ENCODE results near the gene ANKMY1.
A peak's percentile ranks its signal among the peaks of the same experiment; 100 is the strongest.

ANKMY1 gene

DNA sequence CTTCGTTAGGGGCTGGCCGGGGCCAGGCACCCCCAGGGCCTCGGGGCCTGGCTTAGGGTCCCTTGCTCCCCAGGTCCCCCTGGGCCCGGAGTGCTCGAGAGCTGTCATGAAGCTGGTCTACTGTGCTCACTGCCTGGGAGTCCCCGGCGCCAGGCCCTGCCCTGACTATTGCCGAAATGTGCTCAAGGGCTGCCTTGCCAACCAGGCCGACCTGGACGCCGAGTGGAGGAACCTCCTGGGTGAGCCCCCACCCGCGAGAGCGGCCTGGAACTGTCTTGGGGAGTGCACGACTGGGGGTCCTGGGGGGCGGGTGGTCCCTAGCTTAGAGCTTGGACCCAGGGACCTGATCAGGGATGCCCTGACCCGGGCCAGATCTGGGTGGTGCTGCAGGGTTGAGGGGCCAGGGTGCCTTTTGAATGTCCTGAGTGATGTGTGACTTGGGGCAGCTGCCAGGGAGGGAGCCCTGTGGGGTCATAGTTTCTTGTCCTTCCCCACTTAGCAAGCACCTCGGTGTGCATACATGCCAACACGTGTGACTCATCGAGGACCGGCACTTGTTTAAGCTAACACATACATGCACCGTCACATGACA is 94.4 kb downstream of the ANKMY1 start:
- H3K4me1 ChIP-seq (ENCODE audit: control insufficient read depth, insufficient read depth, low read length), result peaks cover 20% of the 10 kb centered on the region
- no peaks in the 10 kb centered on the region for H3K9me3 ChIP-seq (ENCODE audit: control insufficient read depth, low read length)
- no peak overlapping the region for H3K27ac ChIP-seq (ENCODE audit: insufficient read depth, low read depth, low read length, poor library complexity, severe bottlenecking)
- H3K36me3 ChIP-seq (ENCODE audit: control insufficient read depth, insufficient read depth, low read length), result peaks cover 11% of the 10 kb centered on the region
- WGBS, 2 experiments, result 91 to 92% methylated on average over 22 of the region's 22 CpGs
- no peak overlapping the region for H3K4me3 ChIP-seq (ENCODE audit: insufficient read depth, low read depth, low read length)
- no peaks in the 10 kb centered on the region for H3K27me3 ChIP-seq (ENCODE audit: control insufficient read depth, insufficient read depth, low read length, poor library complexity, severe bottlenecking)

GRCh38 chr2:240462707-240463273 is 95.0 kb downstream of the ANKMY1 start:
- Histone ChIP-seq H3K9me3 (ENCODE audit: control insufficient read depth, low read length) (no peaks in the 10 kb centered on the region), H3K27ac (ENCODE audit: insufficient read depth, low read depth, low read length, poor library complexity, severe bottlenecking) (no peak overlapping the region)
- 95% methylated on average over 16 of the region's 16 CpGs for WGBS, 2 experiments

DNA sequence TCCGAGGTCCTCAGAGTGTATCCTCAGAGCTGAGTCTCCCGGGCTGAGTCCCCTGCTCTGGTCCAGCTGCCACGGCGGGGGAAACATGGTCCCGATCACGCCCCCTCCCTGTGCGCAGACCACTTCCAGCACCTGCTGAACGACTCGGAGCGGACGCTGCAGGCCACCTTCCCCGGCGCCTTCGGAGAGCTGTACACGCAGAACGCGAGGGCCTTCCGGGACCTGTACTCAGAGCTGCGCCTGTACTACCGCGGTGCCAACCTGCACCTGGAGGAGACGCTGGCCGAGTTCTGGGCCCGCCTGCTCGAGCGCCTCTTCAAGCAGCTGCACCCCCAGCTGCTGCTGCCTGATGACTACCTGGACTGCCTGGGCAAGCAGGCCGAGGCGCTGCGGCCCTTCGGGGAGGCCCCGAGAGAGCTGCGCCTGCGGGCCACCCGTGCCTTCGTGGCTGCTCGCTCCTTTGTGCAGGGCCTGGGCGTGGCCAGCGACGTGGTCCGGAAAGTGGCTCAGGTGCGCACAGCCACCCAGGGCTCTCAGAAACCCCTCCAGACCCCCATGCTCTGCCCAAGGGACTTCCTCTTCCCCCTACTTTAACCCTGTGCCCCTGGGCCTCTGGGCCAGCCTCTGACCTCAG is 95.6 kb downstream of the ANKMY1 start:
- Histone ChIP-seq H3K27ac (ENCODE audit: insufficient read depth, low read depth, low read length, poor library complexity, severe bottlenecking) (no peak overlapping the region), H3K27me3 (ENCODE audit: control insufficient read depth, insufficient read depth, low read length, poor library complexity, severe bottlenecking) (no peaks in the 10 kb centered on the region), H3K4me1 (ENCODE audit: control insufficient read depth, insufficient read depth, low read length) (peaks cover 31% of the 10 kb centered on the region), H3K4me3 (ENCODE audit: insufficient read depth, low read depth, low read length) (no peak overlapping the region), H3K36me3 (ENCODE audit: control insufficient read depth, insufficient read depth, low read length) (peaks cover 11% of the 10 kb centered on the region), H3K9me3 (ENCODE audit: control insufficient read depth, low read length) (no peaks in the 10 kb centered on the region)
- 95 to 97% methylated on average over 41 of the region's 41 CpGs for WGBS, 2 experiments

More at GRCh38 chr2:240462707-240463273, 95.0 kb downstream of the ANKMY1 start:
- no peak overlapping the region for H3K4me3 ChIP-seq (ENCODE audit: insufficient read depth, low read depth, low read length)
- H3K4me1 ChIP-seq (ENCODE audit: control insufficient read depth, insufficient read depth, low read length), result peaks cover 25% of the 10 kb centered on the region
- no peaks in the 10 kb centered on the region for H3K27me3 ChIP-seq (ENCODE audit: control insufficient read depth, insufficient read depth, low read length, poor library complexity, severe bottlenecking)
- H3K36me3 ChIP-seq (ENCODE audit: control insufficient read depth, insufficient read depth, low read length), result peaks cover 11% of the 10 kb centered on the region

- WGBS, 2 experiments, result 94 to 95% methylated on average over 17 of the region's 17 CpGs
- Histone ChIP-seq H3K9me3 (ENCODE audit: control insufficient read depth, low read length) (no peaks in the 10 kb centered on the region), H3K27ac (ENCODE audit: insufficient read depth, low read depth, low read length, poor library complexity, severe bottlenecking) (no peak overlapping the region), H3K4me3 (ENCODE audit: insufficient read depth, low read depth, low read length) (no peak overlapping the region), H3K4me1 (ENCODE audit: control insufficient read depth, insufficient read depth, low read length) (peaks cover 36% of the 10 kb centered on the region), H3K36me3 (ENCODE audit: control insufficient read depth, insufficient read depth, low read length) (peaks cover 11% of the 10 kb centered on the region), H3K27me3 (ENCODE audit: control insufficient read depth, insufficient read depth, low read length, poor library complexity, severe bottlenecking) (peaks cover 2% of the 10 kb centered on the region)
These were observed 96.2 kb downstream of the ANKMY1 start for GRCh38 chr2:240461471-240462072.

- H3K4me1 ChIP-seq (ENCODE audit: control insufficient read depth, insufficient read depth, low read length), result peaks cover 43% of the 10 kb centered on the region
- 91 to 94% methylated on average over 16 of the region's 16 CpGs for WGBS, 2 experiments
- no peaks in the 10 kb centered on the region for H3K9me3 ChIP-seq (ENCODE audit: control insufficient read depth, low read length)
These were observed 96.9 kb downstream of the ANKMY1 start for GRCh38 chr2:240460781-240461431.

DNA sequence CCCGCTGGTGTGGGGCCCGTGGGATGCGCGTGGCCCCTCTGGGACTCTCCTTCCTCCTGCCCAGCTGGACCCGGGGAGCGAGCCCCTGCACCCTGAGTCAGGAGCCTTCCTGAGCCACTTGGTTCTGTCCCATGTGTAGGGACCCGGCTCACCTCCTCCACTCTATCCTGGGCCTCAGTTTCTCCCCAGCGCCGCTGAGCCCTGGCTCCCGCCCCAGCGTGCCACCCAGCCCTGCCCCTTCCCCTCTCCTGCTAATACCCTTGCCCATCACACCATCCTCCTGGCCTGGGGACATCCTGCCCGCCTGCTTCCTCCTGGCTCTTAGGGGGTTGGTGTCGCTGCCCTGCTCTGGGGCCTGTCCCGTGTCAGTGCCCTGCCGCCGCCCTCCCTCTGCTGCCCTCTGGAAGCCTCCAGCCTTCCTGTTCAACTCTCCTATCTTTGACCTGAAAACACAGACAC is 97.5 kb downstream of the ANKMY1 start:
- Histone ChIP-seq H3K36me3 (ENCODE audit: control insufficient read depth, insufficient read depth, low read length) (peaks cover 11% of the 10 kb centered on the region), H3K27ac (ENCODE audit: insufficient read depth, low read depth, low read length, poor library complexity, severe bottlenecking) (peak overlapping the region; percentile 36), H3K4me1 (ENCODE audit: control insufficient read depth, insufficient read depth, low read length) (peaks cover 49% of the 10 kb centered on the region), H3K27me3 (ENCODE audit: control insufficient read depth, insufficient read depth, low read length, poor library complexity, severe bottlenecking) (peaks cover 15% of the 10 kb centered on the region), H3K9me3 (ENCODE audit: control insufficient read depth, low read length) (no peaks in the 10 kb centered on the region), H3K4me3 (ENCODE audit: insufficient read depth, low read depth, low read length) (no peak overlapping the region)
- WGBS, 2 experiments, result 93 to 94% methylated on average over 16 of the region's 16 CpGs

More at GRCh38 chr2:240460781-240461431, 96.9 kb downstream of the ANKMY1 start:
- H3K27me3 ChIP-seq (ENCODE audit: control insufficient read depth, insufficient read depth, low read length, poor library complexity, severe bottlenecking), result peaks cover 9% of the 10 kb centered on the region
- peaks cover 11% of the 10 kb centered on the region for H3K36me3 ChIP-seq (ENCODE audit: control insufficient read depth, insufficient read depth, low read length)
- H3K4me3 ChIP-seq (ENCODE audit: insufficient read depth, low read depth, low read length), result no peak overlapping the region
- H3K27ac ChIP-seq (ENCODE audit: insufficient read depth, low read depth, low read length, poor library complexity, severe bottlenecking), result no peak overlapping the region

GRCh38 chr2:240459401-240460252 is 98.2 kb downstream of the ANKMY1 start:
- WGBS, 2 experiments, result 58 to 62% methylated on average over 23 of the region's 23 CpGs

DNA sequence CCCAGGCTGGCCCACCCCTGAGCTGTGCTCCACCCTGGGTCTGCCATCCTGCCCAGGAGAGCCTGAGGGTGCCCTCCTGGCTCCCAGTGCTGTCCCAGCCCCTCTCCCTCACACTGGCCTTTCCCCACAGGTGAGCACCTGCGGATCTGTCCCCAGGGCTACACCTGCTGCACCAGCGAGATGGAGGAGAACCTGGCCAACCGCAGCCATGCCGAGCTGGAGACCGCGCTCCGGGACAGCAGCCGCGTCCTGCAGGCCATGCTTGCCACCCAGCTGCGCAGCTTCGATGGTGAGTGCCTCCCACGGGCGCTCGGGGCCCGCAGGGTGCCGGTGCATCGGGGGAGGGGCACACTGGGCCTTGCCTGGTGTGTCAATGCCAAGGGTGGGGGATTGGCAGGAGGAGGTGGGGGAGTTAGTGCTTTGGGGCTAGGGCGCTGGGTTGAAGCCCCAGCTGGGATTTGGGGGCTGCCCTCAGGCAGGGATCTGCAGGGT is 98.8 kb downstream of the ANKMY1 start:
- Histone ChIP-seq H3K9me3 (ENCODE audit: control insufficient read depth, low read length) (no peaks in the 10 kb centered on the region), H3K27ac (ENCODE audit: insufficient read depth, low read depth, low read length, poor library complexity, severe bottlenecking) (no peak overlapping the region), H3K36me3 (ENCODE audit: control insufficient read depth, insufficient read depth, low read length) (peaks cover 10% of the 10 kb centered on the region), H3K4me3 (ENCODE audit: insufficient read depth, low read depth, low read length) (no peak overlapping the region), H3K27me3 (ENCODE audit: control insufficient read depth, insufficient read depth, low read length, poor library complexity, severe bottlenecking) (peaks cover 29% of the 10 kb centered on the region), H3K4me1 (ENCODE audit: control insufficient read depth, insufficient read depth, low read length) (peaks cover 63% of the 10 kb centered on the region)
- 94 to 96% methylated on average over 18 of the region's 18 CpGs for WGBS, 2 experiments

More at GRCh38 chr2:240459401-240460252, 98.2 kb downstream of the ANKMY1 start:
- Histone ChIP-seq H3K36me3 (ENCODE audit: control insufficient read depth, insufficient read depth, low read length) (peaks cover 11% of the 10 kb centered on the region), H3K9me3 (ENCODE audit: control insufficient read depth, low read length) (no peaks in the 10 kb centered on the region), H3K4me1 (ENCODE audit: control insufficient read depth, insufficient read depth, low read length) (peaks cover 56% of the 10 kb centered on the region), H3K27ac (ENCODE audit: insufficient read depth, low read depth, low read length, poor library complexity, severe bottlenecking) (peak overlapping the region; percentile 36), H3K4me3 (ENCODE audit: insufficient read depth, low read depth, low read length) (no peak overlapping the region), H3K27me3 (ENCODE audit: control insufficient read depth, insufficient read depth, low read length, poor library complexity, severe bottlenecking) (peaks cover 22% of the 10 kb centered on the region)

Measured in ectodermal cell (in vitro differentiated cells).